GM18505 (cell line): ENCODE measurements around the gene RNASE11.
"Not testable (repeated sequence)": the region's sequence is repeated elsewhere in the genome, so short reads cannot be mapped to it uniquely, and the experiment has no call there.

Source experiments
- ATAC-seq: cut with Tn5 transposase; IDR thresholded peaks from one replicate; pipeline ENCODE4 v1.9.1; 2021; ENCODE audit not compliant: unreplicated experiment
- POLR2A ChIP-seq: IDR thresholded peaks from 4 replicates; pipeline ENCODE4 v1.6.1; 2011; ENCODE audit warnings: borderline replicate concordance; ENCODE audit not compliant: insufficient read depth, insufficient read length; ENCODE audit errors: extremely low read depth

The RNASE11 gene

DNA sequence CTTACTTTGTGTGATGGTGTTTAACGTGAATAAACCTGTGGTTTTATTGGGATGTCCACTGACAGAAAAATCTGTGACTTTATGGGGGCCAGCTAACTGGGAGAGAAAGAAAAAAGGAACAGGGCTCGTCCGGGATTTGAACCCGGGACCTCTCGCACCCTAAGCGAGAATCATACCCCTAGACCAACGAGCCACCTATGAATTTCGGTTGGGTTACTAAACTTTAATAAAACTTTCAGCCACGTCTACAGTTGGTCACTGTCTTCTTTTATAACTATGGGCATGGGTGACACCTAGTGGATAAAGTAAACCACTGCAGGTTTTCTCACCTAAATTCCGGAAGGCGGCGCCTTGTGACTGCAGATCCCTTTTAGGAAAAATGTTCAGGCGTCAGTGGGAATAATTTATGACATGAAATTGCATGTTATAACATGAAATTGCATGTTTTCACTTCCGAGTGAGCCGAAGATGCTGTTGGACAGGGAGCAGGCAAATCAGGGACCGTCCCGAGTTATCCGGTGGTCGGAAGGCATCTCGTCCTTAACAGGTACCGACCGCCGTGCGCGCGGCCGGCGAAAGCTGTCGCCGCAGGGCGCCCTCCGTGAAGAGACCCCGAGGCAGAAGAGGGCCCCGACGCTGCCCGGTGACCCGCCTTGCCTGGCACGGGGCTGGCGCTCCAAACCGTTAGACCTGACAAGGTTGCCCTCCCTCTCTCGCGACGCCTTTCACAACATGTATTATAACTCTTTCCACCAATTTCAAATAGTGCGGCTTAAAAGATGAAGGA, 21.6 kb upstream of the RNASE11 start:
- ATAC-seq, result peak; percentile 18
- TF ChIP-seq POLR2A, result no peak

DNA sequence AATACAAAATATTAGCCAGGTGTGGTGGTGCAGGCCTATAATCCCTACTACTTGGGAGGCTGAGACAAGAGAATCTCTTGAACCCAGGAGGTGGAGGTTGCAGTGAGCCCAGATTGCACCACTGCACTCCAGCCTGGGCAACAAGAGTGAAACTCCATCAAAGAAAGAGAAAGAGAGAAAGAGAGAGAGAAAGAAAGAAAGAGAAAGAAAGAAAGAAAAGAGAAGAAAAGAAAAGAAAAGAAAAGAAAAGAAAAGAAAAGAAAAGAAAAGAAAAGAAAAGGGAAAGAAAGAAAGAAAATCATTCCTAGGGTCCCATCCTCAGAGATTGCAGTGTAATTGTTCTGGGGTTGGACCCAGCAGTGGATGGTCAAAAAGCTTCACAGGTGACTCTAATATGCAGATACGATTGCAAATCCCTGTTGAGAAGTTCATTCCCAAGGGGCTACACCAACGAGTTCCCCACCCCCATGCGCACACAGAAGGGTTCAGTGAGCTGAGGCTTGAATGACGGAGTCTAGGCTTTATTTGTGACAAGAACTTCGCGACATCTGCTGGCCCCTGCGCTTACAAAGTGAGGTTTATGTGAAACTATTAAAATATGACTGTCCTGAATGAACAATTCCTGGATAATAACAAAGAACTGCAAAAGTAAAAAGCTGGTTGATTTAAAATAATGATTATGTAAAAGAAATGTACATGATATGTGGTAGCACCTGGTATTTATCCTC, 20.7 kb upstream of the RNASE11 start:
- no peak for ATAC-seq
- no peak for TF ChIP-seq POLR2A

DNA sequence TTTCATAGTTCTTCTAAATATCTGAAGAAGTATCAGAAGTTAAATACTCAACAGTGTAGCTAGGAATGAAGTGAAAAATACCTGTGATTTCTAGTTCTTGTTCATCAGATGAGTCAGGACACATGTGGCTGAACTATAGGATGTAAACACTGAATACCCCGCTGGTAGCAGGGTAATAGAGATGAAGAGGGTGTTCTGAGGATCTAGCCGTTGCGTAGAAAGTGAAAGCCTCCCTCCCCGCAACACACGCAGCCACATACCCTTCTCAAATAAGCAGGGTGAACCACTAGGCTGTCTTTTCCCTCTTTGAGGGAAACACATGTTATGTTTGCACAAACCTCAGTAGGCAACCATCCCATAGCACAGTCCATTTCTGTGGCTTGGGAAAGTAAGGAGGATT, 19.8 kb upstream of the RNASE11 start:
- TF ChIP-seq POLR2A, result no peak
- no peak for ATAC-seq

DNA sequence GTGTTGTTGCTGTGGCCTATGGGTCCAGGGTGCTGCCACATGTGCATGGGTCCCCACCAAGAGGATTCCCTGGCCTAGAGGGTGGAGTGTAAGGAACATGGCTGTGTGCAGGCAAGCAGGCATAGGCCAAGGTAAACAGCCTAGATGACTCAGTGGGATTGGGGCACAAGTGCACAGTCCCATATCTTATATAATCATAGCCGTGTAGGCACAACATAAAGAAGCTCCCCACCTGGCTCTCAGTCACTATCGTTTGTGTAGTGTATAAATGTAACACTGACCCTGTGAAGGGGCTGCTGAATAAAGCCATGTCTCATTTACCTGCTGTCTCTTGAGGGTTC, 19.1 kb upstream of the RNASE11 start:
- TF ChIP-seq POLR2A, result no peak
- ATAC-seq, result no peak

DNA sequence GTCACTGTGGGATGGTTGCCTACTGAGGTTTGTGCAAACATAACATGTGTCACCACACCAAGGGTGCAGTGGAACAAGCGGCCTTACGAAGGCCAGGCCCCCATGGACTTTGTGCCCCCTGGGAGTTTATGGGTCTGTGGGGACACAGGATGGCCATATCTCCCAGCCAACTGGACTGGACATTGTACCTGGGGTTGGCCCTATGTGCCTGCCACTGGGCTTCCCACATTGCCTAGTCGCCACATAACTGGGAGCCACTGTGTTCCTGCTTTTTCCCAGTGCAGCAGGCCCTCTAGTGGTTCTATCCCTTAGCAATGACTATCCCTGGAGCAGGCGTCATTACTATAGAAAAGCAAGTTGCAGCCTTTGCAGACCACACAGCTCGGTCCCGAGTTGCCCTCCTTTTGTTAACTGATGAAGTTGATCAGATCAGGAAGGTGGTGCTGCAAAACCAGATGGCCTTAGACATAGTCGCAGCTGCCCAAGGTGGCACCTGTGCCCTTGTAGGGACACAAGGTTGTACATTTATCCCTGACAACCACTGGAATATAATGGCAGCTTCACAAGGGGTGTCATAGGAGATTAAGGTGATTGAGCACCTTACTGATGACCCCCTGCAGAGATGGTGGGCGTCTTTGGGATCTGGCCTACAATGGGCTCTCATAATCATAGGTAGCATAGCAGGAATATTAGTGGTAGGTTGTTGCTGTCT, 18.5 kb upstream of the RNASE11 start:
- no peak for TF ChIP-seq POLR2A
- no peak for ATAC-seq

- no peak for ATAC-seq
- TF ChIP-seq POLR2A, result no peak
Observed at GRCh38 chr14:20603813-20604690, 16.3 kb upstream of the RNASE11 start.

DNA sequence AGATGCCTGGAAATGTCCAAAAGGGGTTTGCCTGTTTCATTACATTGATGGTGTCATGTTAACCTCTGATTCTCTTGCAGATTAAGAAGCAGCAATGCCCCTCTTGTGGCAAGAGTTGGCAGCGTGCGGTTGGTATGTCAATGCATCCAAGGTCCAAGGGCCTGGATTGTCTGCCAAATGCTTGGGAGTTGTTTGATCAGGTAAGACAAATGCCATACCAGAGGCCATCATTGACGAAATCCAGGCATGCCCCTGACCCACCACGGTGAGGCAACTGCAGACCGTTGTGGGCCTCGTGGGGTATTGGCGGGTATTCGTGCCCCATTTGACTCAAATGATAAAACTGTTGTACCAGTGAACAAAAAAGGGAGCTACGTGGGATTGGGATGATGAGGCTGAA, 14.8 kb upstream of the RNASE11 start:
- ATAC-seq, result no peak
- TF ChIP-seq POLR2A, result no peak

- no peak for TF ChIP-seq POLR2A
- ATAC-seq, result no peak
Observed at GRCh38 chr14:20601522-20601921, 13.7 kb upstream of the RNASE11 start.

DNA sequence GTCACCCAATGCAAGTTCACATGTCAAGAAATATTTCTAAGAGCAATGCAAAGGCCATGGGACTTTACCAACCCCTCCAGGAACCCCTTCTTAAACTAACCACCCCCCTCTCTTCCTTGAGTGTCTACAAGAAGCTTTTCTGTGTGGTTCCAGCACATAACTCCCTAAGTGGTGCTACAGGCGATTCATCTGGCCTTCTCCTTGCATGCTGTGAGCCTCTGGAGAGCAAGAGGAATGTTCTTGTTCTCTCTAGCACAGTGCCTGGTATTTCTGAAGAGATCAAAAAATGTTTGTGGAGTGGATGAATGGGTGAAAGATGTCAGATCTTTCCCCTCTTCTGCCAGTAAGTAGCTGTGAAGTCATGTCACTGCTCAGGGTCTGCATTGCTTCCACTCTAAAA, 9.3 kb upstream of the RNASE11 start:
- no peak for TF ChIP-seq POLR2A
- no peak for ATAC-seq

- ATAC-seq, result not testable (repeated sequence)
Observed at GRCh38 chr14:20595726-20596125, 7.9 kb upstream of the RNASE11 start.

GRCh38 chr14:20592574-20592973, 4.8 kb upstream of the RNASE11 start:
- no peak for ATAC-seq
- no peak for TF ChIP-seq POLR2A

DNA sequence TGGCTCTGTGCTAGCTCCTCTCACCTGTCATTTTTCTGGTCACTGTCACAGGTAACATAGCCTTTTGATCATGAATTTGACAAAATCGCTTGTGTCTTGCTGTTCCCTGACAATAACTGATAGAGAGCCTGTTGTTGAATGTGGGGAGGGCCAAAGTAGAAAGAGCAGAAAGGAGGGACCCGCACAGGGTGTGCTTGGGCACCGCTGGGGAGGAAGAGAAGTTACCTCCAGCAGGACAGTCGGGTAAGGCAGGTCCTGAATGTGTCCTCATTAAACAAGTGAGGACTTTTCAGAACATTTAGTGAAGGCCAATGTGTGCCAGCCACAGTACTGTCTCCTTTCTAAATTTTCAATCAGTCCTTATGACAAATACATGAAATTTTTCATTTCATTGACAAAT, 3.4 kb upstream of the RNASE11 start, which contains the start of gene RNASE12:
RNASE12 (minus strand) TSS at position 142 of the 400 bp plus-strand sequence. CDS start 653 bp downstream, outside the sequence.
- no peak for TF ChIP-seq POLR2A
- ATAC-seq, result no peak

GRCh38 chr14:20583908-20584307, 3.9 kb downstream of the RNASE11 start:
- no peak for TF ChIP-seq POLR2A
- no peak for ATAC-seq

DNA sequence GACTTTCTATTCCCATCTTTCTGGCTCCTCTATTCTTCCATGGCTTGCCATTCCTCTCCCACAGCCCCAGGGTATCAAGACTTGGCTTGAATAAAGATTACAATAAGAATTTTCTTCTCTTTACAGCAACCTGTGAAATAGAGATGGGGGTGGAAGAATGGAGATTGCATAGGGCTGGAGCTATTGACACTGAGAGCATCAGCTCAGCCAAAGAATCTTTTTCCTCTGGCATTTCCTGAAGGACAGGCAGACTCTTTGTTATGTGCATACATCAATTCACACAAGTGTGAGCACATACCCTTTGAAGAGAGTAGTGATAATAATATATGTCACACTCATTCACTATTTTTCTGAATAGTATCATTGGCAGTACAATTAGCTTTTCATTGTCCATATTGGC, 4.7 kb downstream of the RNASE11 start:
- no peak for TF ChIP-seq POLR2A
- no peak for ATAC-seq

- no peak for TF ChIP-seq POLR2A
- no peak for ATAC-seq
Observed at GRCh38 chr14:20580242-20580641, 7.6 kb downstream of the RNASE11 start.
